ENCODE data around the gene MYRFL. TPM values are rescaled to one million over a fixed set of nuclear protein-coding genes. Genes with fewer than 3 reads are reported as not detected.

MYRFL gene
- total RNA-seq, 2 donors from 2014 or later: 0.27 TPM; not detected in 1

GRCh38 chr12:69866698-69867097 is 41.7 kb downstream of the MYRFL start:
- Histone ChIP-seq H3K4me1 (replicated peaks) (no peaks in the 10 kb centered on the region), H3K4me3 (no peak overlapping the region), H3K36me3 (no peaks in the 10 kb centered on the region), H3K9me3 (no peaks in the 10 kb centered on the region), H3K27me3 (replicated peaks; ENCODE audit: insufficient read depth) (no peaks in the 10 kb centered on the region), H3K27ac (no peak overlapping the region)
- DNase-seq (ENCODE audit: low spot score): no peak
- TF ChIP-seq POLR2A (IDR thresholded peaks at IDR 0.05) (no peak), POLR2AphosphoS5 (IDR thresholded peaks at IDR 0.05) (no peak), CTCF (IDR thresholded peaks at IDR 0.05) (no peak)
- 72% methylated on average over 4 of the region's 4 CpGs for WGBS
- intact Hi-C loops (cut with DNase I): no loop called here

GRCh38 chr12:69868695-69869094 is 43.7 kb downstream of the MYRFL start:
- no peak overlapping the region for H3K27ac ChIP-seq
- 92% methylated on average over 9 of the region's 9 CpGs for WGBS
- H3K4me3 ChIP-seq: no peak overlapping the region
- DNase-seq (ENCODE audit: low spot score): no peak
- intact Hi-C loops (cut with DNase I): no loop called here
- H3K4me1 ChIP-seq (replicated peaks): no peaks in the 10 kb centered on the region
- H3K27me3 ChIP-seq (replicated peaks; ENCODE audit: insufficient read depth): no peaks in the 10 kb centered on the region
- H3K9me3 ChIP-seq: no peaks in the 10 kb centered on the region
- no peaks in the 10 kb centered on the region for H3K36me3 ChIP-seq
- TF ChIP-seq POLR2AphosphoS5 (IDR thresholded peaks at IDR 0.05) (no peak), POLR2A (IDR thresholded peaks at IDR 0.05) (no peak), CTCF (IDR thresholded peaks at IDR 0.05) (no peak)

GRCh38 chr12:69872804-69873203 is 47.8 kb downstream of the MYRFL start:
- Histone ChIP-seq H3K36me3 (no peaks in the 10 kb centered on the region), H3K27ac (no peak overlapping the region), H3K9me3 (no peaks in the 10 kb centered on the region), H3K4me3 (no peak overlapping the region), H3K27me3 (replicated peaks; ENCODE audit: insufficient read depth) (no peaks in the 10 kb centered on the region), H3K4me1 (replicated peaks) (no peaks in the 10 kb centered on the region)
- 29% methylated on average over 3 of the region's 3 CpGs for WGBS
- TF ChIP-seq POLR2AphosphoS5 (IDR thresholded peaks at IDR 0.05) (no peak), CTCF (IDR thresholded peaks at IDR 0.05) (no peak), POLR2A (IDR thresholded peaks at IDR 0.05) (no peak)
- no peak for DNase-seq (ENCODE audit: low spot score)
- intact Hi-C loops (cut with DNase I): no loop called here

GRCh38 chr12:69873429-69873828 is 48.4 kb downstream of the MYRFL start:
- intact Hi-C loops (cut with DNase I): no loop called here
- Histone ChIP-seq H3K4me3 (no peak overlapping the region), H3K4me1 (replicated peaks) (no peaks in the 10 kb centered on the region), H3K9me3 (no peaks in the 10 kb centered on the region), H3K36me3 (no peaks in the 10 kb centered on the region), H3K27ac (no peak overlapping the region), H3K27me3 (replicated peaks; ENCODE audit: insufficient read depth) (no peaks in the 10 kb centered on the region)
- TF ChIP-seq CTCF (IDR thresholded peaks at IDR 0.05): no peak
- no peak for TF ChIP-seq POLR2A (IDR thresholded peaks at IDR 0.05)
- no peak for TF ChIP-seq POLR2AphosphoS5 (IDR thresholded peaks at IDR 0.05)
- WGBS: 87% methylated on average over 2 of the region's 2 CpGs
- no peak for DNase-seq (ENCODE audit: low spot score)

GRCh38 chr12:69874606-69875005 is 49.6 kb downstream of the MYRFL start:
- H3K27ac ChIP-seq: no peak overlapping the region
- TF ChIP-seq POLR2AphosphoS5 (IDR thresholded peaks at IDR 0.05) (no peak), POLR2A (IDR thresholded peaks at IDR 0.05) (no peak), CTCF (IDR thresholded peaks at IDR 0.05) (no peak)
- intact Hi-C loops (cut with DNase I): no loop called here
- no peaks in the 10 kb centered on the region for H3K27me3 ChIP-seq (replicated peaks; ENCODE audit: insufficient read depth)
- no peak overlapping the region for H3K4me3 ChIP-seq
- H3K9me3 ChIP-seq: no peaks in the 10 kb centered on the region
- no peak for DNase-seq (ENCODE audit: low spot score)
- 65% methylated on average over 1 of the region's 1 CpG for WGBS
- no peaks in the 10 kb centered on the region for H3K36me3 ChIP-seq
- H3K4me1 ChIP-seq (replicated peaks): no peaks in the 10 kb centered on the region
